Activated T-helper 2 cell treated with anti-CD3 and anti-CD28 coated beads, Interferon-gamma antibody, Interleukin-2, Interleukin-4, amounts not matched to agents 10 μg/mL and 5 μg/mL and 100 μg/mL, durations not matched to agents 14 hours and 24 hours and 36 hours (primary cell): Measurements from ENCODE around the gene NKX1-1. TPM values are rescaled to one million over a fixed set of nuclear protein-coding genes. Genes with fewer than 3 reads are reported as not detected.

Experiments
- DNase-seq: peaks from one replicate; pipeline ENCODE4 v3.0.0; 2021; ENCODE audit warnings: low spot score
- H3K27ac Mint-ChIP-seq: one replicate; pipeline ENCODE4 v1.8.0; 2021; ENCODE audit warnings: mixed read lengths
- H3K27me3 Mint-ChIP-seq: one replicate; pipeline ENCODE4 v1.8.0; 2021; ENCODE audit warnings: low read depth, mixed read lengths
- H3K36me3 Mint-ChIP-seq: one replicate; pipeline ENCODE4 v1.8.0; 2021; ENCODE audit warnings: low read depth, mixed read lengths
- H3K4me1 Mint-ChIP-seq: one replicate; pipeline ENCODE4 v1.8.0; 2021; ENCODE audit warnings: low read depth, mixed read lengths
- H3K4me3 Mint-ChIP-seq: one replicate; pipeline ENCODE4 v1.8.0; 2021; ENCODE audit warnings: low read depth, mild to moderate bottlenecking, moderate library complexity, mixed read lengths
- H3K9me3 Mint-ChIP-seq: one replicate; pipeline ENCODE4 v1.8.0; 2021; ENCODE audit warnings: mixed read lengths
- intact Hi-C: fragments of 100-400 bp; cut with micrococcal nuclease; formaldehyde crosslinking; loops from one replicate; pipeline ENCODE4 v1.15.1; 2023
- total RNA-seq: library from RNA; stranded (reverse); gene quantifications from 2 replicates; pipeline ENCODE4 v1.2.3, GENCODE V29; 2022

NKX1-1 gene
- total RNA-seq, 1 donor from 2014 or later: not detected

- no peak overlapping the region for H3K4me3 Mint-ChIP-seq
Measured at GRCh38 chr4:1357356-1358248, 48.6 kb downstream of the NKX1-1 start.

GRCh38 chr4:1356181-1356998, 49.9 kb downstream of the NKX1-1 start:
- no peak for DNase-seq
- Mint-ChIP-seq H3K27me3 (no peaks in the 10 kb centered on the region), H3K4me1 (peaks cover 4% of the 10 kb centered on the region), H3K27ac (no peak overlapping the region), H3K36me3 (peaks cover 6% of the 10 kb centered on the region), H3K9me3 (no peaks in the 10 kb centered on the region), H3K4me3 (no peak overlapping the region)
- intact Hi-C loops: no loop called here

More at GRCh38 chr4:1357356-1358248, 48.6 kb downstream of the NKX1-1 start:
- no peak for DNase-seq
- H3K4me1 Mint-ChIP-seq: no peaks in the 10 kb centered on the region
- intact Hi-C loops: no loop called here
- no peaks in the 10 kb centered on the region for H3K27me3 Mint-ChIP-seq
- H3K9me3 Mint-ChIP-seq: no peaks in the 10 kb centered on the region
- peaks cover 3% of the 10 kb centered on the region for H3K36me3 Mint-ChIP-seq
- H3K27ac Mint-ChIP-seq: no peak overlapping the region

- H3K9me3 Mint-ChIP-seq: no peaks in the 10 kb centered on the region
- peaks cover 5% of the 10 kb centered on the region for H3K4me1 Mint-ChIP-seq
- intact Hi-C loops: no loop called here
- no peak for DNase-seq
- no peak overlapping the region for H3K4me3 Mint-ChIP-seq
- no peaks in the 10 kb centered on the region for H3K27me3 Mint-ChIP-seq
- H3K27ac Mint-ChIP-seq: no peak overlapping the region
- peaks cover 6% of the 10 kb centered on the region for H3K36me3 Mint-ChIP-seq
Measured at GRCh38 chr4:1355378-1355777, 50.9 kb downstream of the NKX1-1 start.

- Mint-ChIP-seq H3K4me3 (no peak overlapping the region), H3K9me3 (no peaks in the 10 kb centered on the region), H3K27ac (no peak overlapping the region), H3K4me1 (peaks cover 7% of the 10 kb centered on the region), H3K27me3 (no peaks in the 10 kb centered on the region), H3K36me3 (peaks cover 6% of the 10 kb centered on the region)
- intact Hi-C loops: no loop called here
- no peak for DNase-seq
Measured at GRCh38 chr4:1354983-1355275, 51.3 kb downstream of the NKX1-1 start.

GRCh38 chr4:1354136-1354982, 51.9 kb downstream of the NKX1-1 start:
- no peak for DNase-seq
- H3K4me3 Mint-ChIP-seq: no peak overlapping the region
- peaks cover 6% of the 10 kb centered on the region for H3K36me3 Mint-ChIP-seq
- H3K4me1 Mint-ChIP-seq: peaks cover 10% of the 10 kb centered on the region
- intact Hi-C loops: no loop called here
- no peaks in the 10 kb centered on the region for H3K27me3 Mint-ChIP-seq
- H3K9me3 Mint-ChIP-seq: no peaks in the 10 kb centered on the region
- H3K27ac Mint-ChIP-seq: no peak overlapping the region

- H3K4me3 Mint-ChIP-seq: no peak overlapping the region
- H3K4me1 Mint-ChIP-seq: peaks cover 17% of the 10 kb centered on the region
- no peaks in the 10 kb centered on the region for H3K27me3 Mint-ChIP-seq
- no peak overlapping the region for H3K27ac Mint-ChIP-seq
- intact Hi-C loops: no loop called here
- DNase-seq: no peak
- H3K9me3 Mint-ChIP-seq: no peaks in the 10 kb centered on the region
- H3K36me3 Mint-ChIP-seq: peaks cover 14% of the 10 kb centered on the region
Measured at GRCh38 chr4:1353186-1354055, 52.8 kb downstream of the NKX1-1 start.

Other genes starting within 250 kb of the NKX1-1 start
- 26.1 and 26.7 TPM in 2 replicates for gene SPON2, start 233.9 kb downstream of the NKX1-1 start, total RNA-seq
- 194 and 195 TPM in 2 replicates for gene CTBP1, start 157.3 kb downstream of the NKX1-1 start, total RNA-seq
- gene MAEA, start 116.6 kb downstream of the NKX1-1 start, total RNA-seq: 59.2 and 62.8 TPM in 2 replicates
- 23.3 and 23.5 TPM in 2 replicates for gene UVSSA, start 59.2 kb downstream of the NKX1-1 start, total RNA-seq